GM23338 (cell line): Measurements from ENCODE around the gene MOCOS. TPM values are rescaled to one million over a fixed set of nuclear protein-coding genes. Genes with fewer than 3 reads are reported as not detected.

ENCODE experiments used
- ATAC-seq: fragments of 200-7000 bp; cut with Tn5 transposase; 3 replicates; pipeline ENCODE4 v1.9.1; 2020
- DNase-seq: peaks from one replicate; pipeline ENCODE4 v3.0.0-alpha.2; 2015; ENCODE audit warnings: low spot score
- H2AFZ ChIP-seq: fragments of 200-600 bp; sonication (generic); 2 replicates; pipeline ENCODE4 v1.8.0; 2016; ENCODE audit warnings: antibody characterized with exemption, mild to moderate bottlenecking, moderate library complexity
- H3F3A ChIP-seq: fragments of 200-600 bp; sonication (generic); replicated peaks from 2 replicates; pipeline ENCODE4 v1.8.0; 2017; ENCODE audit warnings: antibody characterized with exemption, mixed run types, low read depth
- H3K27ac ChIP-seq: fragments of 200-600 bp; sonication (generic); 2 replicates; pipeline ENCODE4 v1.6.1; 2016; ENCODE audit warnings: low read depth
- H3K27me3 ChIP-seq: fragments of 200-600 bp; sonication (generic); 2 replicates; pipeline ENCODE4 v1.8.0; 2016; ENCODE audit warnings: mild to moderate bottlenecking, mixed run types, moderate library complexity; ENCODE audit not compliant: insufficient read depth
- H3K36me3 ChIP-seq: fragments of 200-600 bp; sonication (generic); 2 replicates; pipeline ENCODE4 v1.8.0; 2016; ENCODE audit warnings: mild to moderate bottlenecking; ENCODE audit not compliant: insufficient read depth
- H3K4me1 ChIP-seq: fragments of 200-600 bp; sonication (generic); 2 replicates; pipeline ENCODE4 v1.8.0; 2016; ENCODE audit warnings: mild to moderate bottlenecking, moderate library complexity; ENCODE audit not compliant: insufficient read depth
- H3K4me2 ChIP-seq: fragments of 200-600 bp; sonication (generic); 2 replicates; pipeline ENCODE4 v1.7.1; 2017; ENCODE audit warnings: mixed run types
- H3K4me3 ChIP-seq: fragments of 200-600 bp; sonication (generic); 2 replicates; pipeline ENCODE4 v1.6.1; 2016; ENCODE audit warnings: mixed run types
- H3K79me2 ChIP-seq: fragments of 200-600 bp; sonication (generic); replicated peaks from 2 replicates; pipeline ENCODE4 v1.8.0; 2017; ENCODE audit warnings: mild to moderate bottlenecking; ENCODE audit not compliant: insufficient read depth
- H3K9me2 ChIP-seq: fragments of 200-600 bp; sonication (generic); 2 replicates; pipeline ENCODE4 v1.8.0; 2017; ENCODE audit not compliant: insufficient read depth
- H4K20me1 ChIP-seq: fragments of 200-600 bp; sonication (generic); replicated peaks from 2 replicates; pipeline ENCODE4 v1.8.0; 2017; ENCODE audit warnings: mild to moderate bottlenecking; ENCODE audit not compliant: insufficient read depth
- H3K27ac Mint-ChIP-seq: 2 replicates; pipeline ENCODE4 v1.8.0; 2020; ENCODE audit warnings: inconsistent platforms, mild to moderate bottlenecking, moderate library complexity, mixed read lengths
- H3K27me3 Mint-ChIP-seq: 3 replicates; pipeline ENCODE4 v1.8.0; 2022; ENCODE audit warnings: low read depth, mild to moderate bottlenecking, moderate library complexity, mixed read lengths, inconsistent platforms; ENCODE audit not compliant: insufficient read depth, poor library complexity
- H3K36me3 Mint-ChIP-seq: 3 replicates; pipeline ENCODE4 v1.8.0; 2021; ENCODE audit warnings: low read depth, mild to moderate bottlenecking, inconsistent platforms, moderate library complexity, mixed read lengths
- H3K4me1 Mint-ChIP-seq: 3 replicates; pipeline ENCODE4 v1.8.0; 2020; ENCODE audit warnings: mild to moderate bottlenecking, inconsistent platforms, mixed read lengths
- H3K4me3 Mint-ChIP-seq: 3 replicates; pipeline ENCODE4 v1.8.0; 2021; ENCODE audit warnings: moderate library complexity, mild to moderate bottlenecking, inconsistent platforms, mixed read lengths
- H3K9me3 Mint-ChIP-seq: 3 replicates; pipeline ENCODE4 v1.8.0; 2020; ENCODE audit warnings: moderate library complexity, mild to moderate bottlenecking, inconsistent platforms, mixed read lengths
- CREB1 ChIP-seq: fragments of 250-450 bp; sonication (Bioruptor Pico); IDR thresholded peaks from 2 replicates; pipeline ENCODE4 v1.5.0; 2020; ENCODE audit warnings: low read depth, mild to moderate bottlenecking, moderate library complexity
- EZH2 ChIP-seq: fragments of 200-600 bp; sonication (generic); IDR thresholded peaks from one replicate; pipeline ENCODE4 v1.8.0; 2017; ENCODE audit warnings: antibody characterized with exemption, mild to moderate bottlenecking, low read depth; ENCODE audit not compliant: unreplicated experiment
- EZH2phosphoT487 ChIP-seq: fragments of 200-600 bp; sonication (generic); IDR thresholded peaks from one replicate; pipeline ENCODE4 v1.8.1; 2018; ENCODE audit warnings: antibody characterized with exemption; ENCODE audit not compliant: unreplicated experiment
- JUNB ChIP-seq: IDR thresholded peaks from one replicate; pipeline ENCODE4 v1.6.1; 2016; ENCODE audit warnings: antibody characterized with exemption; ENCODE audit not compliant: unreplicated experiment
- NANOG ChIP-seq: IDR thresholded peaks from 2 replicates; pipeline ENCODE4 v1.6.1; 2016; ENCODE audit warnings: antibody characterized with exemption, borderline replicate concordance
- STAT1 ChIP-seq: IDR thresholded peaks from one replicate; pipeline ENCODE4 v1.6.1; 2016; ENCODE audit warnings: antibody characterized with exemption; ENCODE audit not compliant: unreplicated experiment
- ZNF114 ChIP-seq: fragments of 250-450 bp; sonication (Bioruptor Pico); IDR thresholded peaks from 2 replicates; pipeline ENCODE4 v1.5.0; 2020; ENCODE audit warnings: mild to moderate bottlenecking, moderate library complexity
- ZNF331 ChIP-seq: fragments of 250-450 bp; sonication (Bioruptor Pico); IDR thresholded peaks from 2 replicates; pipeline ENCODE4 v1.5.0; 2020; ENCODE audit warnings: low read depth, mild to moderate bottlenecking, moderate library complexity
- polyA plus RNA-seq: library from polyadenylated mRNA; unstranded; fragments of >200 nt; fragmentation: Nextera tagmentation; extraction: Ambion mirVana; gene quantifications from 2 replicates; pipeline ENCODE4 v1.2.1, GENCODE V29; 2016
- total RNA-seq: library from RNA; depleted of rRNA; stranded (reverse); fragments of >200 nt; shearing (Covaris generic); gene quantifications from 2 replicates; pipeline ENCODE4 v1.2.3, GENCODE V29; 2014
- TF ChIP-seq, protein P1 (sequence below), 2 experiments: fragments of 200-600 bp in 1 of 2; sonication (generic) in 1 of 2; conservative IDR thresholded peaks; 2 replicates each; pipeline versions ENCODE4 v1.5.1 to v1.6.1; 2016 to 2017; ENCODE audit warnings: antibody characterized with exemption in 2 of 2, low read depth in 2 of 2, mild to moderate bottlenecking in 2 of 2, moderate library complexity in 1 of 2
- TF ChIP-seq, protein P2 (sequence below): IDR thresholded peaks from one replicate; pipeline ENCODE4 v1.6.1; 2018; ENCODE audit warnings: antibody characterized with exemption; ENCODE audit not compliant: unreplicated experiment

Gene MOCOS
- total and polyA plus RNA-seq, 2 experiments from 2014 or later: 3.9 to 7.2 TPM

DNA sequence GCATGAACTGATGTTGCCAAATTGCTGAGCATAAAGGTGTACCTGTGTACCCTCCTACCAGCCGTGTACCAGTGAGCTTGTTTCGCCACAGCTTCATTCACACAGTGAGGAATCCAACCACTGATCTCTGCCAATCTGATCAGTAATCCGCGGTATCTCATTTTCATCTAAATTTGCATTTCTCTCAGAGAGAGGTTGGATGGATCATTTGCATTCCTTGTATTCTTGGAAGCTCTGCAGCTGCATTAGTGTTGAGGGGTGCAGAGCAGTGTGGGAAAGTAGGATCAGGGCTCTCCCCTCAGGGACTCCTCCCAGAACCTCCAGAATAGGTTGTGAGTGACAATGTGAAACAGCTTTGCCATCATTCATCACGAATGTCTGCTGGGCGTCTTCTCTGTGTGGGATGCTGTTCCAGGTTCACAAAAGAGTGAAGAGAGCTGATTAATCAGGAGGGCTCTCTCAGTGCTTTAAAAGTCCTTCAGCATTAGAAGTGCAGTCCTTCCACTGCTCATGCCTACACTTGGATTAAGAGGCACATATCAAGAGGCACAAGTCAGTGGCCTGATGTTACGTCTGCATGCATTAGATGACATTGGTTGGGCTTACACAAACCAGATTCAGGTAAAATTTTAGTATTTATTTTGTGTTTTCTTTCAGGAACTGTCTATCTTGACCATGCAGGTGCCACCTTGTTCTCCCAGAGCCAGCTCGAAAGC lies 7.5 kb downstream of the MOCOS start:
- no peak overlapping the region for H3K4me2 ChIP-seq
- peaks cover 4% of the 10 kb centered on the region; the same call in 1 of the 2 replicates for H3K79me2 ChIP-seq
- Mint-ChIP-seq H3K9me3 (no peaks in the 10 kb centered on the region), H3K27me3 (peaks cover 7% of the 10 kb centered on the region), H3K4me3 (no peak overlapping the region), H3K4me1 (peaks cover 4% of the 10 kb centered on the region; the same call in 2 of the 3 replicates), H3K36me3 (peaks cover 22% of the 10 kb centered on the region), H3K27ac (no peak overlapping the region)
- no peaks in the 10 kb centered on the region for H3K9me2 ChIP-seq
- H3K27ac ChIP-seq: no peak overlapping the region
- peaks cover 9% of the 10 kb centered on the region; the same call in 1 of the 2 replicates for H4K20me1 ChIP-seq
- no peak for DNase-seq
- H3K27me3 ChIP-seq: no peaks in the 10 kb centered on the region
- peaks cover 3% of the 10 kb centered on the region; the same call in 1 of the 2 replicates for H3F3A ChIP-seq
- TF ChIP-seq NANOG (no peak), ZNF331 (CRISPR knock-in tag) (no peak)
- ATAC-seq: no peak
- no peaks in the 10 kb centered on the region; the same call in 1 of the 2 replicates for H3K4me1 ChIP-seq
- no peaks in the 10 kb centered on the region for H3K36me3 ChIP-seq
- H3K4me3 ChIP-seq: no peak overlapping the region
- no peak overlapping the region for H2AFZ ChIP-seq

DNA sequence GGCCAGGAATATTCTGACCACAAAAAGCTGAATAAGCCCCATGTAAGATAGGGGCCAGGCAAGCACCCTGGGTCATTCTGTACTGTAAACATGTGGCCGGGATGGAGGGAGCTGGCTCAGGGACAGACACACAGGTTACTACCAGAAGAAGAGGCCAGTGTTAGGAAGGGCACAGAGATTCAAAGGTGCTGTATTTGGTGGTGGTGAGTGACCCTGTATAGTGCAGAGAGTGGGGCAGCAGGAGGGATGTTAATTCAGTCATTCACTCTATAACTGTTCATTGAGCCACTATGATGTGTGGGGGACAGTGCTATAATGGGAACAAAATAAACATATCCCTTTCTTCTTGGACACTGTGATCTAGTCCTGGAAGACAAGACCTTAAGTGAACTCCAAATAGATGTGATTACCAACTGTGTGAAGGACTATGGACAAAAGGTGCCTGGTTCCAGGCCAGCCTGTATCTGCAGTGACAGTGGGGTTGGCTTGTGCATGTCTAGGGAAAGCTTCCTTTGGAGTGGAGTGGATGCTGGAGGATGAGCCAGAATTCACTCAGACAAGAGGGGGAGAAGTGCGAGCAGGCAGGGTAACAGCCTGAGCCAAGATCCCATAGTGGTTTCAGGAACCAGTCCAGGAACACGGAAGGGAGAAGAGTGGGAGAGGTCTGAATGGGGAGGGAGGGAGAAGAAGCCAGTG lies 8.3 kb downstream of the MOCOS start:
- peaks cover 3% of the 10 kb centered on the region; the same call in 1 of the 2 replicates for H3F3A ChIP-seq
- H3K36me3 ChIP-seq: no peaks in the 10 kb centered on the region
- H3K4me3 Mint-ChIP-seq: no peak overlapping the region
- 0 out of 2 replicates have a peak, but pooled peaks cover 5% of the 10 kb centered on the region for H4K20me1 ChIP-seq
- no peak for ATAC-seq
- H3K4me2 ChIP-seq: no peak overlapping the region
- H3K79me2 ChIP-seq: no peaks in the 10 kb centered on the region; the same call in 1 of the 2 replicates
- no peak overlapping the region for H3K4me3 ChIP-seq
- H3K9me2 ChIP-seq: no peaks in the 10 kb centered on the region
- peaks cover 10% of the 10 kb centered on the region for H3K27me3 Mint-ChIP-seq
- H3K4me1 ChIP-seq: no peaks in the 10 kb centered on the region
- no peak overlapping the region for H2AFZ ChIP-seq
- H3K9me3 Mint-ChIP-seq: no peaks in the 10 kb centered on the region
- no peak overlapping the region for H3K27ac Mint-ChIP-seq
- H3K4me1 Mint-ChIP-seq: no peaks in the 10 kb centered on the region; the same call in 2 of the 3 replicates
- DNase-seq: no peak
- no peaks in the 10 kb centered on the region for H3K27me3 ChIP-seq
- peaks cover 19% of the 10 kb centered on the region for H3K36me3 Mint-ChIP-seq
- no peak overlapping the region for H3K27ac ChIP-seq
- TF ChIP-seq EZH2: no peak
- TF ChIP-seq ZNF114 (CRISPR knock-in tag): no peak
- TF ChIP-seq EZH2phosphoT487: no peak
- TF ChIP-seq, protein P1, sequence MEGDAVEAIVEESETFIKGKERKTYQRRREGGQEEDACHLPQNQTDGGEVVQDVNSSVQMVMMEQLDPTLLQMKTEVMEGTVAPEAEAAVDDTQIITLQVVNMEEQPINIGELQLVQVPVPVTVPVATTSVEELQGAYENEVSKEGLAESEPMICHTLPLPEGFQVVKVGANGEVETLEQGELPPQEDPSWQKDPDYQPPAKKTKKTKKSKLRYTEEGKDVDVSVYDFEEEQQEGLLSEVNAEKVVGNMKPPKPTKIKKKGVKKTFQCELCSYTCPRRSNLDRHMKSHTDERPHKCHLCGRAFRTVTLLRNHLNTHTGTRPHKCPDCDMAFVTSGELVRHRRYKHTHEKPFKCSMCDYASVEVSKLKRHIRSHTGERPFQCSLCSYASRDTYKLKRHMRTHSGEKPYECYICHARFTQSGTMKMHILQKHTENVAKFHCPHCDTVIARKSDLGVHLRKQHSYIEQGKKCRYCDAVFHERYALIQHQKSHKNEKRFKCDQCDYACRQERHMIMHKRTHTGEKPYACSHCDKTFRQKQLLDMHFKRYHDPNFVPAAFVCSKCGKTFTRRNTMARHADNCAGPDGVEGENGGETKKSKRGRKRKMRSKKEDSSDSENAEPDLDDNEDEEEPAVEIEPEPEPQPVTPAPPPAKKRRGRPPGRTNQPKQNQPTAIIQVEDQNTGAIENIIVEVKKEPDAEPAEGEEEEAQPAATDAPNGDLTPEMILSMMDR (conservative IDR thresholded peaks at IDR 0.05; ENCODE audit: low read depth in 2 of 2): no peak
- TF ChIP-seq JUNB: no peak
- TF ChIP-seq ZNF331 (CRISPR knock-in tag): no peak
- no peak for TF ChIP-seq CREB1 (CRISPR knock-in tag)
- TF ChIP-seq NANOG: no peak
- TF ChIP-seq STAT1: no peak
- TF ChIP-seq, protein P2, sequence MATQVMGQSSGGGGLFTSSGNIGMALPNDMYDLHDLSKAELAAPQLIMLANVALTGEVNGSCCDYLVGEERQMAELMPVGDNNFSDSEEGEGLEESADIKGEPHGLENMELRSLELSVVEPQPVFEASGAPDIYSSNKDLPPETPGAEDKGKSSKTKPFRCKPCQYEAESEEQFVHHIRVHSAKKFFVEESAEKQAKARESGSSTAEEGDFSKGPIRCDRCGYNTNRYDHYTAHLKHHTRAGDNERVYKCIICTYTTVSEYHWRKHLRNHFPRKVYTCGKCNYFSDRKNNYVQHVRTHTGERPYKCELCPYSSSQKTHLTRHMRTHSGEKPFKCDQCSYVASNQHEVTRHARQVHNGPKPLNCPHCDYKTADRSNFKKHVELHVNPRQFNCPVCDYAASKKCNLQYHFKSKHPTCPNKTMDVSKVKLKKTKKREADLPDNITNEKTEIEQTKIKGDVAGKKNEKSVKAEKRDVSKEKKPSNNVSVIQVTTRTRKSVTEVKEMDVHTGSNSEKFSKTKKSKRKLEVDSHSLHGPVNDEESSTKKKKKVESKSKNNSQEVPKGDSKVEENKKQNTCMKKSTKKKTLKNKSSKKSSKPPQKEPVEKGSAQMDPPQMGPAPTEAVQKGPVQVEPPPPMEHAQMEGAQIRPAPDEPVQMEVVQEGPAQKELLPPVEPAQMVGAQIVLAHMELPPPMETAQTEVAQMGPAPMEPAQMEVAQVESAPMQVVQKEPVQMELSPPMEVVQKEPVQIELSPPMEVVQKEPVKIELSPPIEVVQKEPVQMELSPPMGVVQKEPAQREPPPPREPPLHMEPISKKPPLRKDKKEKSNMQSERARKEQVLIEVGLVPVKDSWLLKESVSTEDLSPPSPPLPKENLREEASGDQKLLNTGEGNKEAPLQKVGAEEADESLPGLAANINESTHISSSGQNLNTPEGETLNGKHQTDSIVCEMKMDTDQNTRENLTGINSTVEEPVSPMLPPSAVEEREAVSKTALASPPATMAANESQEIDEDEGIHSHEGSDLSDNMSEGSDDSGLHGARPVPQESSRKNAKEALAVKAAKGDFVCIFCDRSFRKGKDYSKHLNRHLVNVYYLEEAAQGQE: no peak
